Keratinocyte (primary cell): ENCODE data around the gene PRKAR1B. TPM values are rescaled to one million over a fixed set of nuclear protein-coding genes. Genes with fewer than 3 reads are reported as not detected.

Experiments used
- DNase-seq: peaks from one replicate; pipeline ENCODE4 v3.0.0-alpha.2; 2011; ENCODE audit warnings: low read depth, missing footprints, low spot score
- FAIRE-seq: peaks from 2 replicates; lab custom pipeline; 2011; peaks lifted over from hg19 to GRCh38; lab: Jason Lieb, UNC
- H2AFZ ChIP-seq: 2 replicates; pipeline ENCODE4 v1.6.0; 2012; ENCODE audit warnings: low read length, control low read depth, inconsistent platforms; ENCODE audit not compliant: control insufficient read depth
- H3K27ac ChIP-seq: 2 replicates; pipeline ENCODE4 v1.5.1; 2011; ENCODE audit warnings: low read length; ENCODE audit not compliant: control insufficient read depth, insufficient read depth
- H3K27me3 ChIP-seq: 3 replicates; pipeline ENCODE4 v1.6.0; 2011; ENCODE audit warnings: low read length; ENCODE audit not compliant: control insufficient read depth, insufficient read depth; ENCODE audit errors: extremely low read depth
- H3K36me3 ChIP-seq, 2 experiments: 2 replicates in 1 of 2; 3 replicates in 1 of 2; pipeline ENCODE4 v1.5.1; 2011; ENCODE audit warnings: low read length in 2 of 2, mild to moderate bottlenecking in 1 of 2; ENCODE audit not compliant: control insufficient read depth in 2 of 2, insufficient read depth in 2 of 2; ENCODE audit errors: extremely low read depth in 1 of 2
- H3K4me1 ChIP-seq: 3 replicates; pipeline ENCODE4 v1.5.1; 2011; ENCODE audit warnings: low read length; ENCODE audit not compliant: control insufficient read depth, insufficient read depth; ENCODE audit errors: extremely low read depth
- H3K4me2 ChIP-seq: 3 replicates; pipeline ENCODE4 v1.6.0; 2011; ENCODE audit warnings: low read depth, low read length; ENCODE audit not compliant: control insufficient read depth, insufficient read depth; ENCODE audit errors: extremely low read depth
- H3K4me3 ChIP-seq, 3 experiments: fragments of 200-600 bp in 1 of 3; sonication (generic) in 1 of 3; 2 replicates in 2 of 3; 3 replicates in 1 of 3; pipeline ENCODE4 v1.5.1; 2011 to 2016; ENCODE audit warnings: low read length in 3 of 3, mild to moderate bottlenecking in 3 of 3, control low read depth in 2 of 3, inconsistent platforms in 1 of 3, low read depth in 1 of 3, mixed read lengths in 1 of 3, mixed run types in 1 of 3, moderate library complexity in 1 of 3; ENCODE audit not compliant: control insufficient read depth in 2 of 3, insufficient read depth in 2 of 3; ENCODE audit errors: extremely low read depth in 1 of 3
- H3K79me2 ChIP-seq: 2 replicates; pipeline ENCODE4 v1.6.0; 2012; ENCODE audit warnings: low read length; ENCODE audit not compliant: control insufficient read depth, insufficient read depth
- H3K9ac ChIP-seq: 3 replicates; pipeline ENCODE4 v1.6.0; 2011; ENCODE audit warnings: low read length; ENCODE audit not compliant: control insufficient read depth, insufficient read depth; ENCODE audit errors: extremely low read depth
- H3K9me1 ChIP-seq: 3 replicates; pipeline ENCODE4 v1.6.0; 2011; ENCODE audit warnings: low read length; ENCODE audit not compliant: control insufficient read depth, insufficient read depth; ENCODE audit errors: extremely low read depth
- H3K9me3 ChIP-seq: 2 replicates; pipeline ENCODE4 v1.5.1; 2012; ENCODE audit warnings: low read depth, low read length; ENCODE audit not compliant: control insufficient read depth
- H4K20me1 ChIP-seq: 3 replicates; pipeline ENCODE4 v1.6.0; 2011; ENCODE audit warnings: low read length; ENCODE audit not compliant: control insufficient read depth, insufficient read depth; ENCODE audit errors: extremely low read depth
- EZH2 ChIP-seq: IDR thresholded peaks from one replicate; pipeline ENCODE4 v1.6.1; 2012; ENCODE audit warnings: inconsistent platforms, mild to moderate bottlenecking, low read length, moderate library complexity
- dilution Hi-C: fragments of 300-500 bp; cut with MboI; formaldehyde crosslinking; loops from one replicate; pipeline ENCODE4 v1.7.0; 2020; ENCODE audit warnings: low sequenced_read_pairs; ENCODE audit not compliant: extremely low pct_ligation_motif_present
- polyA plus RNA-seq, 5 experiments: library from polyadenylated mRNA; depleted of rRNA in 3 of 5; stranded (reverse) in 3 of 5; stranded (forward) in 1 of 5; unstranded in 1 of 5; fragments of >200 nt; gene quantifications; 1 replicate in 1 of 5; 2 replicates in 3 of 5; 3 replicates in 1 of 5; pipeline versions ENCODE4 v1.2.1 to v1.2.3, GENCODE V29; 2011 to 2012; ENCODE audit warnings: missing spikeins in 2 of 5, low read depth in 1 of 5, low replicate concordance in 1 of 5
- TF ChIP-seq, protein P1 (sequence below), 3 experiments: IDR thresholded peaks in 1 of 3; conservative IDR thresholded peaks in 1 of 3; optimal IDR thresholded peaks in 1 of 3; 2 replicates in 2 of 3; 3 replicates in 1 of 3; pipeline versions ENCODE3 to v1.5.1; 2011; ENCODE audit warnings: low read length in 3 of 3, mild to moderate bottlenecking in 3 of 3, moderate library complexity in 2 of 3, control low read depth in 1 of 3, inconsistent platforms in 1 of 3; ENCODE audit not compliant: insufficient read depth in 2 of 3; ENCODE audit errors: extremely low read depth in 1 of 3

The PRKAR1B gene
- polyA plus RNA-seq, 1 donor (not counting 4 experiments of a cell fraction or from before 2014, with no cell fraction given): 10.8 TPM

DNA sequence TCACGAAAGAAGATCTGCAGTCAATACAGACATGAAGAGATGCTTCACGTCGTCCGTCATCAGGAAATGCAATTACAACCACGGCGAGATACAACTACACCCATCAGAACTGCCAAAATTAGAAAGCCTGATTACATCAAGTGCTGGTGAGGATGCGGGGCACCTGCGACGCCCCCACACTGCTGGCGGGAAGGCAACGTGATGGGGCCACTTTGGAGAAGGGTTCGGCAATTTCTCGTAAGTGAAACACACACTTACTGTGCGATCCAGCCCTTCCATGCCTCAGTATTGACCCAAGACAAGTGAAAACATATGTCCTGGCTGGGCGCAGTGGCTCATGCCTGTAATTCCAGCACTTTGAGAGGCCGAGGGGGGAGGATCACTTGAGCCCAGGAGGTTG is 181.6 kb downstream of the PRKAR1B start:
- no peak for DNase-seq

DNA sequence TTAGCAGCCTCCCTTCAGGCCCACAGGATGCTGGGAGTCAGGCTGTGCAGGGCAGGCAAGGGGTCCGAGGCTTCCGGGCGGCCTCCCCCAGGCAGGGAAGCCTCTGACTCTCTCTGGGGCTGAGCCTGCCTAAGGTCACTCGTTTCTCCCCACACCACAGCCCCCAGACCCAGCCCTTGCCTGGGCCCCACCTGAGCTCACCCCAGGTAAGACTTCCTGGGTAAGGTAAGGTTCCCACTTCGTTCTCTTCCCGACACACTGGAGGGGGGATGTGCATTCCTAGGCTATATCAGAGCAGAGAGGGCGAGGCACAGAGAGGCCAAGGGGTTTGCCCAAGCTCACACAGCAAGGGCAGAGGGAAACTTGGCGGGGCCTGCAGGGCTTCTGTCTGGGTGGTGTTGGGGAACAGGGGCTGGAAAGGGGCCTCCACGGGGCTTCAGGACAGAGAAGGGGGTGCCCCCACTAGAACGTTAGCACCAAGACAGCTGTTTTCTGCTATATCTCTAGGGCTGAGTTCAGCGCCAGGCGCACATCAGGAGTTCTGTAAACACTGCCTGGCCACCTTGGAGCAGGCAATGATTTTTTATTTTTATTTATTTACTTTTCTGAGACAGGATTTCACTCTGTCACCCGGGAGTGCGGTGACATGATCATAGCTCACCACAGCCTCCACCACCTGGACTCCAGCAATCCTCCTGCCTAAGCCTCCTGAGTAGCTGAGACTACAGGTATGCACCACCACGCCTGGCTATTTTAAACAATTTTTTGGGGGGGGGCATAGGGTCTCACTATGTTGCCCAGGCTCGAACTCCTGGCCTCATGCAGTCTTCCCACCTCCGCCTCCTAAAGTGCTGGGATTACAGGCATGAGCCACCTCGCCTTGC is 182.5 kb downstream of the PRKAR1B start:
- Histone ChIP-seq H3K9me1 (no peaks in the 10 kb centered on the region), H3K4me1 (peaks cover 23% of the 10 kb centered on the region), H3K27ac (no peak overlapping the region), H2AFZ (no peak overlapping the region), H4K20me1 (no peaks in the 10 kb centered on the region), H3K9me3 (no peaks in the 10 kb centered on the region), H3K4me2 (no peak overlapping the region), H3K79me2 (no peaks in the 10 kb centered on the region), H3K4me3 (no peak overlapping the region), H3K27me3 (no peaks in the 10 kb centered on the region), H3K36me3 (no peaks in the 10 kb centered on the region), H3K9ac (no peak overlapping the region)
- no peak for TF ChIP-seq EZH2
- TF ChIP-seq, protein P1, sequence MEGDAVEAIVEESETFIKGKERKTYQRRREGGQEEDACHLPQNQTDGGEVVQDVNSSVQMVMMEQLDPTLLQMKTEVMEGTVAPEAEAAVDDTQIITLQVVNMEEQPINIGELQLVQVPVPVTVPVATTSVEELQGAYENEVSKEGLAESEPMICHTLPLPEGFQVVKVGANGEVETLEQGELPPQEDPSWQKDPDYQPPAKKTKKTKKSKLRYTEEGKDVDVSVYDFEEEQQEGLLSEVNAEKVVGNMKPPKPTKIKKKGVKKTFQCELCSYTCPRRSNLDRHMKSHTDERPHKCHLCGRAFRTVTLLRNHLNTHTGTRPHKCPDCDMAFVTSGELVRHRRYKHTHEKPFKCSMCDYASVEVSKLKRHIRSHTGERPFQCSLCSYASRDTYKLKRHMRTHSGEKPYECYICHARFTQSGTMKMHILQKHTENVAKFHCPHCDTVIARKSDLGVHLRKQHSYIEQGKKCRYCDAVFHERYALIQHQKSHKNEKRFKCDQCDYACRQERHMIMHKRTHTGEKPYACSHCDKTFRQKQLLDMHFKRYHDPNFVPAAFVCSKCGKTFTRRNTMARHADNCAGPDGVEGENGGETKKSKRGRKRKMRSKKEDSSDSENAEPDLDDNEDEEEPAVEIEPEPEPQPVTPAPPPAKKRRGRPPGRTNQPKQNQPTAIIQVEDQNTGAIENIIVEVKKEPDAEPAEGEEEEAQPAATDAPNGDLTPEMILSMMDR (optimal IDR thresholded peaks at IDR 0.05 in 1 of 3, IDR thresholded peaks at IDR 0.05 in 1 of 3, conservative IDR thresholded peaks at IDR 0.05 in 1 of 3; ENCODE audit: extremely low read depth in 1 of 3, insufficient read depth in 2 of 3, low read length in 3 of 3): no peak
- DNase-seq (no peak), FAIRE-seq (no peak)
- dilution Hi-C loops: no loop called here

More for the DNA sequence above, 181.6 kb downstream of the PRKAR1B start:
- H4K20me1 ChIP-seq: no peaks in the 10 kb centered on the region
- no peak overlapping the region for H3K4me3 ChIP-seq
- H3K4me2 ChIP-seq: no peak overlapping the region
- no peaks in the 10 kb centered on the region for H3K9me1 ChIP-seq
- no peaks in the 10 kb centered on the region for H3K27me3 ChIP-seq
- TF ChIP-seq, protein P1 (optimal IDR thresholded peaks at IDR 0.05 in 1 of 3, IDR thresholded peaks at IDR 0.05 in 1 of 3, conservative IDR thresholded peaks at IDR 0.05 in 1 of 3; ENCODE audit: extremely low read depth in 1 of 3, insufficient read depth in 2 of 3, low read length in 3 of 3): no peak
- no peak for TF ChIP-seq EZH2
- FAIRE-seq: no peak
- dilution Hi-C loops: no loop called here
- H3K36me3 ChIP-seq: no peaks in the 10 kb centered on the region
- H3K9me3 ChIP-seq: no peaks in the 10 kb centered on the region
- H3K79me2 ChIP-seq: no peaks in the 10 kb centered on the region
- no peak overlapping the region for H3K9ac ChIP-seq
- H2AFZ ChIP-seq: no peak overlapping the region
- H3K27ac ChIP-seq: no peak overlapping the region
- peaks cover 15% of the 10 kb centered on the region for H3K4me1 ChIP-seq
